Adrenal gland (tissue), 12 donors: ENCODE measurements around the gene TNFRSF18. TPM values are rescaled to one million over a fixed set of nuclear protein-coding genes. Genes with fewer than 3 reads are reported as not detected.
A peak's percentile ranks its signal among the peaks of the same experiment; 100 is the strongest.

Experiments
- DNase-seq, 7 donors: peaks; one replicate each; pipeline ENCODE4 v3.0.0-alpha.2; 2019 to 2020
- H3K27ac ChIP-seq, 5 donors: fragments of 200-600 bp; sonication (generic) in 4 of 5; 1 replicate in 3 of 5; 2 replicates in 2 of 5; pipeline versions ENCODE4 v1.5.1 to v1.8.0; 2016 to 2020; ENCODE audit warnings: mild to moderate bottlenecking in 1 of 5
- H3K27me3 ChIP-seq: fragments of 200-600 bp; 2 replicates; pipeline ENCODE4 v1.8.0; 2021
- H3K36me3 ChIP-seq, 2 donors: fragments of 200-600 bp; replicated peaks in 1 of 2; 1 replicate in 1 of 2; 2 replicates in 1 of 2; pipeline versions ENCODE4 v1.5.1 to v1.8.0; 2018 to 2022
- H3K4me1 ChIP-seq, 2 donors: fragments of 200-600 bp; replicated peaks in 1 of 2; 1 replicate in 1 of 2; 2 replicates in 1 of 2; pipeline versions ENCODE4 v1.5.1 to v1.8.0; 2018 to 2021
- H3K4me3 ChIP-seq, 4 donors: fragments of 200-600 bp; sonication (generic) in 3 of 4; one replicate each; pipeline ENCODE4 v1.5.1; 2016 to 2018
- H3K9me3 ChIP-seq, 3 donors: fragments of 200-600 bp; sonication (generic) in 1 of 3; replicated peaks in 1 of 3; 1 replicate in 2 of 3; 2 replicates in 1 of 3; pipeline versions ENCODE4 v1.5.1 to v1.8.0; 2016 to 2021
- POLR2A ChIP-seq, 2 donors: fragments of 450-650 bp; IDR thresholded peaks; one replicate each; pipeline ENCODE4 v1.6.1; 2017; ENCODE audit warnings: antibody characterized with exemption in 2 of 2, mild to moderate bottlenecking in 2 of 2, moderate library complexity in 1 of 2
- WGBS, 4 donors: extraction: QIAGEN DNeasy Blood & Tissue Kit in 2 of 4; methylation state at CpG; one replicate each; pipeline versions ENCODE4 v1.1.5 to v1.1.7; 2013 to 2017; 5-methylcytosine and 5-hydroxymethylcytosine counted together
- intact Hi-C, 2 donors: fragments of 100-400 bp; cut with DNase I; formaldehyde crosslinking; loops; one replicate each; pipeline versions ENCODE4 v1.14.1 to v1.15.0; 2022 to 2023
- polyA plus RNA-seq, 3 donors: library from polyadenylated mRNA; stranded (reverse); fragments of 200-250 nt in 2 of 3; fragments of 350-450 nt in 1 of 3; fragmentation: Illumina TruSeq in 1 of 3; extraction: RNeasy Lipid Tissue Mini Kit (QIAGEN cat#74804) in 1 of 3; gene quantifications; one replicate each; pipeline ENCODE4 v1.2.3, GENCODE V29; 2013 to 2014
- total RNA-seq, 9 donors: library from RNA; depleted of rRNA in 4 of 9; stranded (reverse); fragments of >200 nt in 4 of 9; fragments of 120-200 nt in 1 of 9; fragmentation: NEBNext Ultra II Directional in 1 of 9; extraction: Animal tissue kit (Norgen Biotek cat#: 25700) in 1 of 9; gene quantifications; one replicate each; pipeline versions ENCODE4 v1.1.0 to v1.2.4, GENCODE V29; 2013 to 2023
- TF ChIP-seq, protein P1 (sequence below), 6 experiments: fragments of 450-650 bp in 4 of 6; fragments of 200-600 bp in 2 of 6; sonication (generic) in 1 of 6; IDR thresholded peaks; 1 replicate in 5 of 6; 2 replicates in 1 of 6; pipeline versions ENCODE4 v1.5.1 to v1.8.0; 2016 to 2021; ENCODE audit warnings: antibody characterized with exemption in 6 of 6, mild to moderate bottlenecking in 2 of 6, moderate library complexity in 1 of 6
- donor health status: healthy with polysubstance abuse.
- donor health status: Bipolar disorder and iron deficiency.
- donor health status: DM: yes; HTN: yes; CAD: no.
- donor health status: DM: no; HTN: no; CAD: no.
- donor health status: DM: no; HTN: no; CAD: no.
- donor health status: DM: yes; HTN: yes; CAD: no.

Gene TNFRSF18
- total and polyA plus RNA-seq, 12 donors, result 0.27 to 1.5 (median 0.64) TPM; not detected in 7

DNA sequence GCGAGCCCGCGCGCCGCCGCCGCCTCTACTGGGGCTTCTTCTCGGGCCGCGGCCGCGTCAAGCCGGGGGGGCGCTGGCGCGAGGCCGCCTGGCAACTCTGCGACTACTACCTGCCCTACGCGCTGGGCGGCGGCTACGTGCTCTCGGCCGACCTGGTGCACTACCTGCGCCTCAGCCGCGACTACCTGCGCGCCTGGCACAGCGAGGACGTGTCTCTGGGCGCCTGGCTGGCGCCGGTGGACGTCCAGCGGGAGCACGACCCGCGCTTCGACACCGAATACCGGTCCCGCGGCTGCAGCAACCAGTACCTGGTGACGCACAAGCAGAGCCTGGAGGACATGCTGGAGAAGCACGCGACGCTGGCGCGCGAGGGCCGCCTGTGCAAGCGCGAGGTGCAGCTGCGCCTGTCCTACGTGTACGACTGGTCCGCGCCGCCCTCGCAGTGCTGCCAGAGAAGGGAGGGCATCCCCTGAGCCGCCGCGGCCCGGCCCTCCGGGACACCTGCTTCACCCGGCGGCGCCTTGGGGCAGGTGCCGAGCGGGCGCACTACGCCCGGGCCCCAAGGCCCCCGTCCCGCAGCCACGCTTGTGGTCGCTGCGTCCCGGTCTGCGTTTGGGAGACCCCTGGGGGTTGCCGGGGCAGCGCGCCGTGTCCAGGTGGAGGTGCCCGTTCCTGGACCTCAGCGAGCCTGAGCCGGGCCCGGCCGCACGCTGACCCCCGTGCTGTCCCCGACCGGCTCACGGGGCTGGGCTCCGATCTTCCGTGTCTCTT is 26.6 kb upstream of the TNFRSF18 start:
- peaks cover 0 to 9% of the 10 kb centered on the region in 2 donors for H3K36me3 ChIP-seq
- WGBS, 4 donors, result 66 to 97% (median 76%) methylated on average over 13 to 98 of the region's 98 CpGs
- TF ChIP-seq POLR2A (IDR thresholded peaks at IDR 0.05), result no peak
- TF ChIP-seq, protein P1, sequence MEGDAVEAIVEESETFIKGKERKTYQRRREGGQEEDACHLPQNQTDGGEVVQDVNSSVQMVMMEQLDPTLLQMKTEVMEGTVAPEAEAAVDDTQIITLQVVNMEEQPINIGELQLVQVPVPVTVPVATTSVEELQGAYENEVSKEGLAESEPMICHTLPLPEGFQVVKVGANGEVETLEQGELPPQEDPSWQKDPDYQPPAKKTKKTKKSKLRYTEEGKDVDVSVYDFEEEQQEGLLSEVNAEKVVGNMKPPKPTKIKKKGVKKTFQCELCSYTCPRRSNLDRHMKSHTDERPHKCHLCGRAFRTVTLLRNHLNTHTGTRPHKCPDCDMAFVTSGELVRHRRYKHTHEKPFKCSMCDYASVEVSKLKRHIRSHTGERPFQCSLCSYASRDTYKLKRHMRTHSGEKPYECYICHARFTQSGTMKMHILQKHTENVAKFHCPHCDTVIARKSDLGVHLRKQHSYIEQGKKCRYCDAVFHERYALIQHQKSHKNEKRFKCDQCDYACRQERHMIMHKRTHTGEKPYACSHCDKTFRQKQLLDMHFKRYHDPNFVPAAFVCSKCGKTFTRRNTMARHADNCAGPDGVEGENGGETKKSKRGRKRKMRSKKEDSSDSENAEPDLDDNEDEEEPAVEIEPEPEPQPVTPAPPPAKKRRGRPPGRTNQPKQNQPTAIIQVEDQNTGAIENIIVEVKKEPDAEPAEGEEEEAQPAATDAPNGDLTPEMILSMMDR (IDR thresholded peaks at IDR 0.05), result no peak
- H3K27me3 ChIP-seq, result no peaks in the 10 kb centered on the region
- no peaks in the 10 kb centered on the region for H3K9me3 ChIP-seq
- peaks cover 21 to 30% of the 10 kb centered on the region in 2 donors for H3K4me1 ChIP-seq
- DNase-seq, result peak in 1 of 7 donors; percentile 63
- no peak overlapping the region for H3K27ac ChIP-seq
- intact Hi-C loops, result no loop called here
- H3K4me3 ChIP-seq, result peak overlapping the region in 1 of 4 donors; percentile 63

GRCh38 chr1:1232208-1232795 is 25.9 kb upstream of the TNFRSF18 start, which contains the start of gene B3GALT6:
Gene B3GALT6, plus strand, starts transcription at chr1:1232237. Its CDS starts 42 bp downstream, at chr1:1232279.
- peak within 1 kb of the TSS; percentile 79 to 94 (median 89) for H3K27ac ChIP-seq
- no peaks in the 10 kb centered on the region for H3K9me3 ChIP-seq
- 6 to 33% (median 7%) methylated on average over 8 to 100 of the region's 100 CpGs; no CpG with 5 or more reads in 1 of the 4 donors for WGBS, 4 donors
- H3K27me3 ChIP-seq, result no peaks in the 10 kb centered on the region
- H3K36me3 ChIP-seq, result peaks cover 0 to 16% of the 10 kb centered on the region in 2 donors
- DNase-seq, result peak in 1 of 7 donors; percentile 31
- H3K4me3 ChIP-seq, result peak within 1 kb of the TSS; percentile 66 to 92 (median 76)
- peak in 1 of 2 donors; percentile 77 for TF ChIP-seq POLR2A (IDR thresholded peaks at IDR 0.05)
- TF ChIP-seq, protein P1 (IDR thresholded peaks at IDR 0.05), result no peak
- intact Hi-C loops, result no loop called here
- peaks cover 21 to 30% of the 10 kb centered on the region in 2 donors for H3K4me1 ChIP-seq

DNA sequence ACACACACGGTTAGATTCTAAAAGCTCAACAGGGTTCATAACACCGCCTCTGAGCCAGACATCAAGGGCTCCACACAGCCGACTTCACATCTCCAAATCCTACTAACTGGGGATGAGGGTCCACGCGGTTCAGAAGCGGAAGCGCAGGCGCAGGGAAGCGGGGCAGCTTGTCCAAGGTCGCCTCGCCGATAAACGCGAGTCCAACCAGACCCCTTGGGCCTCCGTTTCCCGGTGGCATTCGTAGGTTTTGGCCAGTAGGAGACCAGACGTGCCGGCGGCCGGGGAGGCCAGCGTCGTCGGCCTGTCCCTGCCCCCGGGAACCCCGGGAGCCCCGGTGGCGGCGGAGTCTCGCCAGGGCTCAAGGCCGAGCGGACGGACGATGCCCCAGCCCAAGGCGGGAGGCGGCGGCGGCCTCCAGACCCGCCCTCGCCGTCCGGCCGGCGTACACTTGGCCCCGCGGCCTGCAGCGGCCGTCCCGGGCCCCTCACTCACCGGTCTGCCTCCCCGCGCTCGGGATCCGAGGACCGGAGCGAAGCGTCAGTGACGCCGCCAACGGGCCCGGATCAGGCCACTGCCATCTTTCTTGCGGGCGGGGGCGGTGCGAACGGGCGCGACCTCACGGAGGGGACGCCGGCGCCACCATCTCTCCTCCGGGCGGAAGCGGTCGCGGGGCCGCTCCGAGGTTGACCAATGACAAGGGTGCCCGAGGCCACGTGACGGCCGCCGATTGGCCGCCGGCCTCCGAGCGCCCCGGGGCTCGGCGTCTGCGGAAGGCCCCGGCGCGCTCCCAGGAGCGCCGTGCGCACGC is 25.2 kb upstream of the TNFRSF18 start, which contains the start of gene SDF4:
SDF4 (minus strand) TSS at position 602 of the 808 bp plus-strand sequence. CDS start 3,229 bp downstream, outside the sequence.
- intact Hi-C loops, result no loop called here
- Histone ChIP-seq H3K27ac (peak within 1 kb of the TSS; percentile 79 to 94 (median 89)), H3K36me3 (peaks cover 0 to 23% of the 10 kb centered on the region in 2 donors)

More for the DNA sequence above, 25.2 kb upstream of the TNFRSF18 start, which contains the start of gene SDF4:
- Histone ChIP-seq H3K9me3 (no peaks in the 10 kb centered on the region), H3K4me1 (peaks cover 21 to 30% of the 10 kb centered on the region in 2 donors), H3K4me3 (peak within 1 kb of the TSS; percentile 66 to 92 (median 76)), H3K27me3 (no peaks in the 10 kb centered on the region)
- peak; percentile 96 to 98 (median 97) for DNase-seq
- WGBS, 4 donors, result 0 to 2% (median 0%) methylated on average over 1 to 99 of the region's 99 CpGs
- peak; percentile 57 to 59 for TF ChIP-seq POLR2A (IDR thresholded peaks at IDR 0.05)
- TF ChIP-seq, protein P1 (IDR thresholded peaks at IDR 0.05), result peak in 1 of 6 experiments; percentile 22
